DOHH2 (cell line): Measurements from ENCODE around the gene MYO15A.

ENCODE experiments used
- EZH2phosphoT487 ChIP-seq: fragments of 200-600 bp; sonication (generic); IDR thresholded peaks from 2 replicates; pipeline ENCODE4 v1.6.1; 2017; ENCODE audit warnings: borderline replicate concordance, mild to moderate bottlenecking, antibody characterized with exemption, low read length, moderate library complexity, mixed read lengths
- TF ChIP-seq, protein P1 (sequence below): fragments of 200-600 bp; sonication (generic); IDR thresholded peaks from one replicate; pipeline ENCODE4 v1.5.1; 2014; ENCODE audit warnings: antibody characterized with exemption, mild to moderate bottlenecking, low read depth, low read length; ENCODE audit not compliant: poor library complexity, severe bottlenecking

GRCh38 chr17:18117533-18117932 lies 9.0 kb downstream of the MYO15A start:
- TF ChIP-seq, protein P1, sequence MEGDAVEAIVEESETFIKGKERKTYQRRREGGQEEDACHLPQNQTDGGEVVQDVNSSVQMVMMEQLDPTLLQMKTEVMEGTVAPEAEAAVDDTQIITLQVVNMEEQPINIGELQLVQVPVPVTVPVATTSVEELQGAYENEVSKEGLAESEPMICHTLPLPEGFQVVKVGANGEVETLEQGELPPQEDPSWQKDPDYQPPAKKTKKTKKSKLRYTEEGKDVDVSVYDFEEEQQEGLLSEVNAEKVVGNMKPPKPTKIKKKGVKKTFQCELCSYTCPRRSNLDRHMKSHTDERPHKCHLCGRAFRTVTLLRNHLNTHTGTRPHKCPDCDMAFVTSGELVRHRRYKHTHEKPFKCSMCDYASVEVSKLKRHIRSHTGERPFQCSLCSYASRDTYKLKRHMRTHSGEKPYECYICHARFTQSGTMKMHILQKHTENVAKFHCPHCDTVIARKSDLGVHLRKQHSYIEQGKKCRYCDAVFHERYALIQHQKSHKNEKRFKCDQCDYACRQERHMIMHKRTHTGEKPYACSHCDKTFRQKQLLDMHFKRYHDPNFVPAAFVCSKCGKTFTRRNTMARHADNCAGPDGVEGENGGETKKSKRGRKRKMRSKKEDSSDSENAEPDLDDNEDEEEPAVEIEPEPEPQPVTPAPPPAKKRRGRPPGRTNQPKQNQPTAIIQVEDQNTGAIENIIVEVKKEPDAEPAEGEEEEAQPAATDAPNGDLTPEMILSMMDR = no peak
- TF ChIP-seq EZH2phosphoT487 = no peak
